Measurements from ENCODE around the gene TLN1. TPM values are rescaled to one million over a fixed set of nuclear protein-coding genes. Genes with fewer than 3 reads are reported as not detected.

The TLN1 gene, protein sequence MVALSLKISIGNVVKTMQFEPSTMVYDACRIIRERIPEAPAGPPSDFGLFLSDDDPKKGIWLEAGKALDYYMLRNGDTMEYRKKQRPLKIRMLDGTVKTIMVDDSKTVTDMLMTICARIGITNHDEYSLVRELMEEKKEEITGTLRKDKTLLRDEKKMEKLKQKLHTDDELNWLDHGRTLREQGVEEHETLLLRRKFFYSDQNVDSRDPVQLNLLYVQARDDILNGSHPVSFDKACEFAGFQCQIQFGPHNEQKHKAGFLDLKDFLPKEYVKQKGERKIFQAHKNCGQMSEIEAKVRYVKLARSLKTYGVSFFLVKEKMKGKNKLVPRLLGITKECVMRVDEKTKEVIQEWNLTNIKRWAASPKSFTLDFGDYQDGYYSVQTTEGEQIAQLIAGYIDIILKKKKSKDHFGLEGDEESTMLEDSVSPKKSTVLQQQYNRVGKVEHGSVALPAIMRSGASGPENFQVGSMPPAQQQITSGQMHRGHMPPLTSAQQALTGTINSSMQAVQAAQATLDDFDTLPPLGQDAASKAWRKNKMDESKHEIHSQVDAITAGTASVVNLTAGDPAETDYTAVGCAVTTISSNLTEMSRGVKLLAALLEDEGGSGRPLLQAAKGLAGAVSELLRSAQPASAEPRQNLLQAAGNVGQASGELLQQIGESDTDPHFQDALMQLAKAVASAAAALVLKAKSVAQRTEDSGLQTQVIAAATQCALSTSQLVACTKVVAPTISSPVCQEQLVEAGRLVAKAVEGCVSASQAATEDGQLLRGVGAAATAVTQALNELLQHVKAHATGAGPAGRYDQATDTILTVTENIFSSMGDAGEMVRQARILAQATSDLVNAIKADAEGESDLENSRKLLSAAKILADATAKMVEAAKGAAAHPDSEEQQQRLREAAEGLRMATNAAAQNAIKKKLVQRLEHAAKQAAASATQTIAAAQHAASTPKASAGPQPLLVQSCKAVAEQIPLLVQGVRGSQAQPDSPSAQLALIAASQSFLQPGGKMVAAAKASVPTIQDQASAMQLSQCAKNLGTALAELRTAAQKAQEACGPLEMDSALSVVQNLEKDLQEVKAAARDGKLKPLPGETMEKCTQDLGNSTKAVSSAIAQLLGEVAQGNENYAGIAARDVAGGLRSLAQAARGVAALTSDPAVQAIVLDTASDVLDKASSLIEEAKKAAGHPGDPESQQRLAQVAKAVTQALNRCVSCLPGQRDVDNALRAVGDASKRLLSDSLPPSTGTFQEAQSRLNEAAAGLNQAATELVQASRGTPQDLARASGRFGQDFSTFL (N-terminal part only)
- 118 and 165 TPM in 2 replicates for total RNA-seq

GRCh38 chr9:35732185-35732799 lies at the start of gene TLN1, which contains the start of gene CREB3:
Gene TLN1 (minus strand): TSS chr9:35732195. CDS start chr9:35725694, 6,501 bp downstream.
Gene CREB3 (plus strand): TSS chr9:35732666. CDS start chr9:35732773, 107 bp downstream.

GRCh38 chr9:35754264-35754663 lies 22.3 kb upstream of the TLN1 start, which contains the start of gene MSMP:
Gene MSMP (minus strand): TSS chr9:35754276. CDS start chr9:35754129, 147 bp downstream.

GRCh38 chr9:35748858-35749514 lies 17.0 kb upstream of the TLN1 start, which contains the start of the genes GBA2 and RGP1:
Gene GBA2 (minus strand): TSS chr9:35749228. CDS start chr9:35748704, 524 bp downstream.
Gene RGP1 (plus strand): TSS chr9:35749287. CDS start chr9:35749756, 469 bp downstream.

DNA sequence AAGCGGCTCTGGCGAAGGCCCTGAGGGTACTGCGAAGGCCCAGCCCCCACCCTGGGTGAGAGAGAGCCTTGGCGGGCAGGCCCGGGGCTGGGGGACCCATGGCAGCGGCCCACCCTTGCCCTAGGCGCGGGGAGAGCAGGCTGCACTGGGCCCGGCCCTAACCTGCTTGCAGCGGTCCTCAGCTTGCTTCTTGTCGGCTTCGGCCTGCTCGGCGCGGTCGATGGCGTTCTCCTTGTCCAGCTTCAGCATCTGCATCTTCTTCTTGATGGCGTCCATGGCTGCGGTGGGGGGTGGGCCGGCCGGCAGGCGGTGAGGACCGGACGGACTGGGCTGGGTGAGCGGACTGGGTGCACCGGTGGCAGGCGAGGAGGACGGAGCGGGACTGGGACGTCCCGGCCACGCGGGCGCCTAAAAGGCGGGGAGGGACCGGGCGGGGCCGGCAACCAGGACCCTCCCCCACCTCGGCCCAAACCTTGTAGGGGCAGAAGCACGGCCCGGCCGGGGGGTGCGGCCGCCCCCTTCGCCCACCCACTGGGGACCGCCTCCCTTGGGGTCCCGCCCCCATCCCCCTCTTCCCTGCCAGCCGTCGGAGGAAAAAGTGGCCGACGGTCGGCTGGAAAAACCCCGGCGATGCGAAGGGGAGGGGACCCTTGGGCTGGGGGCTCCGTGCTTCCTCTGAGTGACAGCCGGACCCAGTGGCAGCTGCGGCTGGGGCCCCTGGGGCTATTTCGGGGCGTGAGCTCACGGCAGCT lies 42.3 kb downstream of the TLN1 start, which contains the start of gene TPM2:
Gene TPM2 (minus strand): TSS at position 384 of the 752 bp plus-strand sequence. CDS start 108 bp downstream, at position 276.

GRCh38 chr9:35673132-35674024 lies 58.6 kb downstream of the TLN1 start, which contains the start of gene CA9:
Gene CA9 (plus strand): TSS chr9:35673928. CDS start chr9:35673960, 32 bp downstream.

DNA sequence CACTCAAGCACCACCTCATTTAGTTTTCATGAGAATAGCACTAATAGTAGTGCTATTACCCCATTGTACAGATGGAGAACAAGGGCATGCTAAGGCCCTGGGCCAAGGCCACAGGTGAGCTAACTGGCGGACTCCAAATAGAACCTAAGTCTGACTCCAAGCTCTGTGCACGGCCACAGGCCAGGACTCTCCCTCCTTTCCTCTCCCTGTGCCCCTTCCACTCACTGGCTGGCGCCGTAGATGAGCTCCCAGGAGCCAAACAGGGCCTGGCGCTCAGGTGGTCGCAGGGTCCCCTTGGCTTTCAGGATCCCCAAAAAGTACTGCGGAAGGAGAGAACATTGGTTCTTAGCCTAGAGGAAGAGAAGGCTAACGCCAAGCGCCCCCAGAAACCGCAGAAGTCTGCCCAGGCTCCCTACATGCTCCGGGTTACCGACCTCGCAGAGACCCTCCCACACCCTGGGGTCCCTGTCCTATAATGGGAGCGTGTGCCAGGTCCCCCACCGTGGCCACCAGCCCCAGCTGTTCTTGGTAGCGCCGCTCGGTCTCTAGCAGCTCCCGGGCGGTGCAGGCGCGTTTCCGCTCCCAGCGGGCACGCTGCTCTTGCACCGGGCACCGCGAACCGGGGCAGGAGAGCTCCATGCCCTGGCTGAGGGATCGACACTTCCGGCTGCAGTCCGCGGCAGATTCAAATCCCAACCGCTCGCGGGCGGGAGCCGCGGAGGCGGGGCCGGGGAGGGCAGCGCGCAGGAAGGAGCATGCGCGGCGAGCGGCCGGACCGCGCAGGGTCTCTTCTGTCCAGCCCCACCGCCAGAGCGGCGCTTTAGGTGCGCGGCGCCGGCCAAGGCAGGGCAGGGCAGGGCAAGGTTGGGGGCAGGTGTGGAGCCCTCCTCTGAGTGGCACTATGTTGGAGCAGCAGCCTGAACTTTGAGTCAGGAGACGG lies 67.2 kb downstream of the TLN1 start, which contains the start of gene ARHGEF39:
Gene ARHGEF39 (minus strand): TSS at position 665 of the 940 bp plus-strand sequence. CDS start 26 bp downstream, at position 639.

DNA sequence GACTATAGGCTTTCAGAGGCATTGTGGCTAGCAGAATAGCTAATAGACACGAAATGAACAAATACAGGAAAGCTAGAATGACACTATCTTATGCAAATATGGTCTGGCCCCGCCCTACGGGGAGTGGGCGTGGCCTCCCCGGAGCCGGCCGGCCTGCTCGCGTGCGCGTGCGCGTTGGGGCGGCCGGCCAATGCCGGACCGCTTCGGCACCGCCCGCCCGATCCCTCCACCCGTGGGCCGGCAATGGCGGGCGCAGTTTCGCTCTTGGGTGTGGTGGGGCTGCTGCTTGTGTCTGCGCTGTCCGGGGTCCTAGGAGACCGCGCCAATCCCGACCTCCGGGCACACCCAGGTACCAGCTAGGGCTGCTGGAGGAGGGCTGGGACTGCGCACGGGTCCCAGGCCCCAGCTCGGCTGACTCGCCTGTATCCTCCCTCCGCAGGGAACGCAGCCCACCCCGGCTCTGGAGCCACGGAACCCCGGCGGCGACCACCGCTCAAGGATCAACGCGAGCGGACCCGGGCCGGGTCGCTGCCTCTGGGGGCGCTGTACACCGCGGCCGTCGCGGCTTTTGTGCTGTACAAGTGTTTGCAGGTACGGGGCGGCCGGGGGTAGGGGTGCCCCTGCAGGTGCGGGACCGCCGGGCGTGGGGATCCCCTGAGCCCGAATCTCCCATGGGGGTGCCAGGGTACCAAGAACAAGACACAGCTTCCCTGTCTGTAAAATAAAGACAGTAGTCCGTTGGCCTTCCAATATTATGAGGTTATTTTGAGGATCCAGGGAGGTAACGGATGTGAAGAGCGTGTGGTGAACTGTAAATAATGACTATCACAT lies 73.6 kb downstream of the TLN1 start, which contains the start of gene CCDC107:
Gene CCDC107 (plus strand): TSS at position 156 of the 831 bp plus-strand sequence. CDS start 88 bp downstream, at position 244.

GRCh38 chr9:35657546-35658136 lies 74.4 kb downstream of the TLN1 start, which contains the start of gene RMRP:
Gene RMRP (minus strand): TSS chr9:35658019.

DNA sequence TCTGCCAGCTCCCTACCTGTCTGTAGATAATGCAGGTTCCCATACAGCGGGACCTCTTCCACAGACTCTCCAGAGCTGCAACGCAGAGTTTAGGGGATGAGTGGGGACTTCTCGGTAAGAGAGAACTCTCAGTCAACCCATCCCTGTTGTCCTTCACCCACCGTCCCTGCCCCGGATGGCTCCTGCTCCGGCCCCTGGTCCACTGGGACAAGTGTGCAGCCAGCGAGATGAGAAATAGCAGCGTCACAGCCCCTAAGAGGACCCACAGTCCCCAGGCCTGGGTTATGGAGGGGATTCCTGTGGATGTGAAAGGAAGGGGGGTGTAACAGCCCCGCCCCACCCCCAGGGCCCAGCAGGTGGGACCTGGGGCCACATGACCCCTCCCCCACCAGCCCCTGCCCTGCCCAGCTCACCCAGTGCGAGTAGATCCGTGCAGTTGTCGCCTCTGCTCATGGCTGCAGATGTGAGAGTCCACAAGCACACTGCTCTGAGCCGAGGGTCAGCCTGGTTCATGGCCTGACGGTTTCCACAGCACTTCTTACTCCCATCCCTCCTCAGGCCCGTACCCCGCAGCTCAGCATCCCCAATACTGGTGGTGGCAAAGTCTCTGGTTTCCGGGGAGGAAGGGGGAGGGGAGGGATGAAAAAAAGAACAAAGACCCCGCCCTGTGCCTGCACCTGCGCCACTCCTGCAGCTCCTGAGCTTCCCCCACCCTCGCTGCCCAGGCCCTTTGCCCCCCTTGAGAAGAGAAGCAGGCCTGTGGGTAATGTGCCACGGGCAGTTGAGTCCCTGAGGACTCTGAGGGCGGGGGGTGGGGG lies 81.4 kb downstream of the TLN1 start, which contains the start of gene SIT1:
Gene SIT1 (minus strand): TSS at position 591 of the 818 bp plus-strand sequence. CDS start 78 bp downstream, at position 513.

Small RNA genes lying within 50 kb of the gene (small RNA-seq; reads per million reads assigned to genes)
- 1.4 reads per million, percentile 69 among the genes with 10 or more reads in this experiment for gene MIR6853
- gene RMRP = not detected
- not detected for gene RN7SL22P

Other genes with a start within 250 kb of the TLN1 start
- gene RUSC2, start 242.1 kb downstream of the TLN1 start, total RNA-seq = 16.5 and 51.0 TPM in 2 replicates
- gene TESK1, start 126.9 kb downstream of the TLN1 start, total RNA-seq = 19.6 and 23.1 TPM in 2 replicates
- gene CD72, start 113.8 kb downstream of the TLN1 start, total RNA-seq = 1.2 and 3.5 TPM in 2 replicates
- not detected in 2 replicates for gene SIT1, start 81.3 kb downstream of the TLN1 start, total RNA-seq
- gene RMRP, start 74.2 kb downstream of the TLN1 start, total RNA-seq = 39,103 and 115,939 TPM in 2 replicates
- gene CCDC107, start 73.9 kb downstream of the TLN1 start, total RNA-seq = 5.5 and 6.6 TPM in 2 replicates
- gene ARHGEF39, start 67.0 kb downstream of the TLN1 start, total RNA-seq = 1.2 and 1.6 TPM in 2 replicates
- gene CA9, start 58.3 kb downstream of the TLN1 start, total RNA-seq = not detected in 2 replicates
- gene TPM2, start 42.3 kb downstream of the TLN1 start, total RNA-seq = 87.9 and 98.7 TPM in 2 replicates
- gene CREB3, start 471 bp upstream of the TLN1 start, total RNA-seq = 56.1 and 92.0 TPM in 2 replicates
- 25.9 and 31.7 TPM in 2 replicates for gene GBA2, start 17.0 kb upstream of the TLN1 start, total RNA-seq
- gene RGP1, start 17.1 kb upstream of the TLN1 start, total RNA-seq = 18.1 and 27.0 TPM in 2 replicates
- not detected in 2 replicates for gene MSMP, start 22.1 kb upstream of the TLN1 start, total RNA-seq
- 9.0 and 23.6 TPM in 2 replicates for gene NPR2, start 59.4 kb upstream of the TLN1 start, total RNA-seq
- gene SPAG8, start 80.1 kb upstream of the TLN1 start, total RNA-seq = 0.65 and 1.2 TPM in 2 replicates
- 10.6 and 15.7 TPM in 2 replicates for gene HINT2, start 82.8 kb upstream of the TLN1 start, total RNA-seq
- not detected in 2 replicates for gene FAM221B, start 96.5 kb upstream of the TLN1 start, total RNA-seq
- gene TMEM8B, start 97.0 kb upstream of the TLN1 start, total RNA-seq = 3.5 and 4.0 TPM in 2 replicates
- gene OR13J1, start 138.2 kb upstream of the TLN1 start, total RNA-seq = not detected in 2 replicates
- gene HRCT1, start 174.0 kb upstream of the TLN1 start, total RNA-seq = 0.39 and 0.76 TPM in 2 replicates
- not detected in 2 replicates for gene SPAAR, start 177.3 kb upstream of the TLN1 start, total RNA-seq
- not detected in 2 replicates for gene OR2S2, start 226.0 kb upstream of the TLN1 start, total RNA-seq